SU-DHL-6 (cell line): ENCODE results near the gene RANGRF.

Experiments used
- CTCF ChIP-seq: fragments of 200-600 bp; sonication (generic); IDR thresholded peaks from one replicate; pipeline ENCODE4 v1.5.1; 2017; ENCODE audit warnings: antibody characterized with exemption, mild to moderate bottlenecking, low read length, moderate library complexity; ENCODE audit not compliant: insufficient read depth, poor library complexity, severe bottlenecking
- EZH2phosphoT487 ChIP-seq: fragments of 200-600 bp; sonication (generic), shearing (Covaris generic); conservative IDR thresholded peaks from 2 replicates; pipeline ENCODE4 v1.6.1; 2018; ENCODE audit warnings: mild to moderate bottlenecking, antibody characterized with exemption, low read length, moderate library complexity, mixed read lengths

DNA sequence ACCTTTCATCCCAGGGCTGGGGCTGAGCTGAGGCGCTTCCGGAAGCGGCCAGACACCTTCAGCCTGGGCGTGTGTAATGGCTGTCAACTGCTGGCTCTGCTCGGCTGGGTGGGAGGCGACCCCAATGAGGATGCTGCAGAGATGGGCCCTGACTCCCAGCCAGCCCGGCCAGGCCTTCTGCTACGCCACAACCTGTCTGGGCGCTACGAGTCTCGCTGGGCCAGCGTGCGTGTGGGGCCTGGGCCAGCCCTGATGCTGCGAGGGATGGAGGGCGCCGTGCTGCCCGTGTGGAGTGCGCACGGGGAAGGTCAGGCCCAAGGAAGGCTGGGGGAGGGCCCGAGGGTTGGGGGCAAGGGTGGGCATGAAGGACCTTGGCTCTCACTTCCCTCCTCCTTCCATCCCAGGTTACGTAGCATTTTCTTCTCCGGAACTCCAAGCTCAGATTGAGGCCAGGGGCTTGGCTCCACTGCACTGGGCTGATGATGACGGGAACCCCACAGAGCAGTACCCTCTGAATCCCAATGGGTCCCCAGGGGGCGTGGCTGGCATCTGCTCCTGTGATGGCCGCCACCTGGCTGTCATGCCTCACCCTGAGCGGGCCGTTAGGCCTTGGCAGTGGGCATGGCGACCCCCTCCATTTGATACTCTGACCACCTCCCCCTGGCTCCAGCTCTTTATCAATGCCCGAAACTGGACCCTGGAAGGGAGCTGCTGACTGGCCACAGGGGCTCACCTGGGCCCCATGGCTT, 19.7 kb upstream of the RANGRF start:
- TF ChIP-seq CTCF (no peak), EZH2phosphoT487 (no peak)
